ENCODE data around the gene DAAM1.

The DAAM1 gene

DNA sequence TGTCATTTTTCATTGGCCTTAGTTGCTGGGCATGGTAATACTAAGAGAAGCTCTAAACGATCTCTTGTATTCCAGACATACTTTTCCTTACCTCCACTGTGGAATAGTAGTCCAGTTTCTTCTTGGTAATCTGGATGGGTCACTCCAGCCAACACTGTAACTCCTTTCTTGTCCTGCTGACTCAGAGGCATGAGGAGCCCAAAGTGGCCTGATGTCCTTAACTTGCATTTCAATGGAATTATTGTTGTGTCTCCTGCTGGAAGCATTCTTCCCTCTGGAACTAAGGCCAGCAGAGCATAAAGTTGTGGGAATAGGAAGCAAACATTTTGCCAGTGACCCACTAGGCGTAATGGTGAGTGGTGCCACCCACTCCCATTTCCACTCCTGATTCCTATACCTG, 33.1 kb downstream of the DAAM1 start:
- H3K9ac ChIP-seq (ENCODE audit: low read depth, low read length, poor library complexity, severe bottlenecking), result no peak overlapping the region
- H4K20me1 ChIP-seq (ENCODE audit: insufficient read depth, low read length, poor library complexity, severe bottlenecking), result no peaks in the 10 kb centered on the region
- no peak overlapping the region for H3K4me3 ChIP-seq (ENCODE audit: low read length, poor library complexity, severe bottlenecking)
- H2AFZ ChIP-seq (ENCODE audit: low read length), result no peak overlapping the region
- TF ChIP-seq, protein P1, sequence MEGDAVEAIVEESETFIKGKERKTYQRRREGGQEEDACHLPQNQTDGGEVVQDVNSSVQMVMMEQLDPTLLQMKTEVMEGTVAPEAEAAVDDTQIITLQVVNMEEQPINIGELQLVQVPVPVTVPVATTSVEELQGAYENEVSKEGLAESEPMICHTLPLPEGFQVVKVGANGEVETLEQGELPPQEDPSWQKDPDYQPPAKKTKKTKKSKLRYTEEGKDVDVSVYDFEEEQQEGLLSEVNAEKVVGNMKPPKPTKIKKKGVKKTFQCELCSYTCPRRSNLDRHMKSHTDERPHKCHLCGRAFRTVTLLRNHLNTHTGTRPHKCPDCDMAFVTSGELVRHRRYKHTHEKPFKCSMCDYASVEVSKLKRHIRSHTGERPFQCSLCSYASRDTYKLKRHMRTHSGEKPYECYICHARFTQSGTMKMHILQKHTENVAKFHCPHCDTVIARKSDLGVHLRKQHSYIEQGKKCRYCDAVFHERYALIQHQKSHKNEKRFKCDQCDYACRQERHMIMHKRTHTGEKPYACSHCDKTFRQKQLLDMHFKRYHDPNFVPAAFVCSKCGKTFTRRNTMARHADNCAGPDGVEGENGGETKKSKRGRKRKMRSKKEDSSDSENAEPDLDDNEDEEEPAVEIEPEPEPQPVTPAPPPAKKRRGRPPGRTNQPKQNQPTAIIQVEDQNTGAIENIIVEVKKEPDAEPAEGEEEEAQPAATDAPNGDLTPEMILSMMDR (conservative IDR thresholded peaks at IDR 0.05; ENCODE audit: low read length), result no peak
- no peak for TF ChIP-seq EZH2phosphoT487 (IDR thresholded peaks at IDR 0.05; ENCODE audit: borderline replicate concordance)
- no peaks in the 10 kb centered on the region for H3F3A ChIP-seq (ENCODE audit: low read depth)
- H3K36me3 ChIP-seq (ENCODE audit: insufficient read depth, low read length), result no peaks in the 10 kb centered on the region
- H3K4me2 ChIP-seq (ENCODE audit: low read depth, low read length, poor library complexity, severe bottlenecking), result no peak overlapping the region
- 0 out of 2 replicates have a peak, but pooled peaks cover 8% of the 10 kb centered on the region for H3K79me2 ChIP-seq (ENCODE audit: insufficient read depth, low read length)
- H3K9me2 ChIP-seq (replicated peaks; ENCODE audit: low read depth, low read length), result no peaks in the 10 kb centered on the region
- H3K9me3 ChIP-seq (ENCODE audit: insufficient read depth, low read depth, low read length), result no peaks in the 10 kb centered on the region
- H3K27me3 ChIP-seq (ENCODE audit: insufficient read depth, low read length, poor library complexity, severe bottlenecking), result no peaks in the 10 kb centered on the region
- no peaks in the 10 kb centered on the region for H3K4me1 ChIP-seq (ENCODE audit: insufficient read depth, low read length, poor library complexity, severe bottlenecking)

- TF ChIP-seq, protein P1 (conservative IDR thresholded peaks at IDR 0.05; ENCODE audit: low read length), result no peak
- TF ChIP-seq EZH2phosphoT487 (IDR thresholded peaks at IDR 0.05; ENCODE audit: borderline replicate concordance), result no peak
- no peak overlapping the region for H3K4me2 ChIP-seq (ENCODE audit: low read depth, low read length, poor library complexity, severe bottlenecking)
These were observed 35.9 kb downstream of the DAAM1 start for GRCh38 chr14:59224341-59224740.

DNA sequence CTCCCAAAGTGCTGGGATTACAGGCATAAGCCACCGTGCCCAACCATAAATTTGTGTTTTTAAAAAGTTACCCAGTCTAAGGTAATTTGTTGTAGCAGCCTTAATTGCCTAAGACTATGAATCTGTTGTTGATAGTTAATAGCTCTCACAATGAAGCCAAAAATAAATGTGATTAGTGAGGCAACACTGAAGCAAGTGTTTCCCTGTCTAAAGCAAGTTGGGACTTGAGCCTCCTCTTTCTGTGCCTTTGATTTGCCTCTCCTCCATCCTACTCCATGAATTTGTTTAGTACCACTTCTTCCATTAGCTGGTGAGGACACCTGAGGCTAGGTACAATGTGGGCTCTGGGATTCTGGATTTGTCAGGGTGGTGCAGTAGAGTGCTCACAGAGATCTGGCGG, 36.8 kb downstream of the DAAM1 start:
- Histone ChIP-seq H3K4me3 (ENCODE audit: low read length, poor library complexity, severe bottlenecking) (no peak overlapping the region), H3K9ac (ENCODE audit: low read depth, low read length, poor library complexity, severe bottlenecking) (no peak overlapping the region), H3K27me3 (ENCODE audit: insufficient read depth, low read length, poor library complexity, severe bottlenecking) (no peaks in the 10 kb centered on the region), H3K4me1 (ENCODE audit: insufficient read depth, low read length, poor library complexity, severe bottlenecking) (no peaks in the 10 kb centered on the region), H3K9me3 (ENCODE audit: insufficient read depth, low read depth, low read length) (no peaks in the 10 kb centered on the region), H3K4me2 (ENCODE audit: low read depth, low read length, poor library complexity, severe bottlenecking) (no peak overlapping the region), H3K36me3 (ENCODE audit: insufficient read depth, low read length) (no peaks in the 10 kb centered on the region), H3F3A (ENCODE audit: low read depth) (no peaks in the 10 kb centered on the region), H3K9me2 (replicated peaks; ENCODE audit: low read depth, low read length) (no peaks in the 10 kb centered on the region), H3K79me2 (ENCODE audit: insufficient read depth, low read length) (0 out of 2 replicates have a peak, but pooled peaks cover 3% of the 10 kb centered on the region), H2AFZ (ENCODE audit: low read length) (no peak overlapping the region), H4K20me1 (ENCODE audit: insufficient read depth, low read length, poor library complexity, severe bottlenecking) (no peaks in the 10 kb centered on the region)
- TF ChIP-seq EZH2phosphoT487 (IDR thresholded peaks at IDR 0.05; ENCODE audit: borderline replicate concordance), result no peak
- TF ChIP-seq, protein P1 (conservative IDR thresholded peaks at IDR 0.05; ENCODE audit: low read length), result no peak

More at GRCh38 chr14:59224341-59224740, 35.9 kb downstream of the DAAM1 start:
- Histone ChIP-seq H3K4me1 (ENCODE audit: insufficient read depth, low read length, poor library complexity, severe bottlenecking) (no peaks in the 10 kb centered on the region), H2AFZ (ENCODE audit: low read length) (no peak overlapping the region), H3K9me2 (replicated peaks; ENCODE audit: low read depth, low read length) (no peaks in the 10 kb centered on the region), H4K20me1 (ENCODE audit: insufficient read depth, low read length, poor library complexity, severe bottlenecking) (no peaks in the 10 kb centered on the region), H3K27me3 (ENCODE audit: insufficient read depth, low read length, poor library complexity, severe bottlenecking) (no peaks in the 10 kb centered on the region), H3K79me2 (ENCODE audit: insufficient read depth, low read length) (0 out of 2 replicates have a peak, but pooled peaks cover 3% of the 10 kb centered on the region), H3K36me3 (ENCODE audit: insufficient read depth, low read length) (no peaks in the 10 kb centered on the region), H3F3A (ENCODE audit: low read depth) (no peaks in the 10 kb centered on the region), H3K9ac (ENCODE audit: low read depth, low read length, poor library complexity, severe bottlenecking) (no peak overlapping the region), H3K4me3 (ENCODE audit: low read length, poor library complexity, severe bottlenecking) (no peak overlapping the region), H3K9me3 (ENCODE audit: insufficient read depth, low read depth, low read length) (no peaks in the 10 kb centered on the region)
